CD1c-positive myeloid dendritic cell (primary cell): ENCODE measurements around the gene LCN1.
"Not testable (repeated sequence)": the region's sequence is repeated elsewhere in the genome, so short reads cannot be mapped to it uniquely, and the experiment has no call there.

Experiments
- DNase-seq: peaks from one replicate; pipeline ENCODE4 v3.0.0-alpha.2; 2016; ENCODE audit errors: extremely low spot score

LCN1 gene

DNA sequence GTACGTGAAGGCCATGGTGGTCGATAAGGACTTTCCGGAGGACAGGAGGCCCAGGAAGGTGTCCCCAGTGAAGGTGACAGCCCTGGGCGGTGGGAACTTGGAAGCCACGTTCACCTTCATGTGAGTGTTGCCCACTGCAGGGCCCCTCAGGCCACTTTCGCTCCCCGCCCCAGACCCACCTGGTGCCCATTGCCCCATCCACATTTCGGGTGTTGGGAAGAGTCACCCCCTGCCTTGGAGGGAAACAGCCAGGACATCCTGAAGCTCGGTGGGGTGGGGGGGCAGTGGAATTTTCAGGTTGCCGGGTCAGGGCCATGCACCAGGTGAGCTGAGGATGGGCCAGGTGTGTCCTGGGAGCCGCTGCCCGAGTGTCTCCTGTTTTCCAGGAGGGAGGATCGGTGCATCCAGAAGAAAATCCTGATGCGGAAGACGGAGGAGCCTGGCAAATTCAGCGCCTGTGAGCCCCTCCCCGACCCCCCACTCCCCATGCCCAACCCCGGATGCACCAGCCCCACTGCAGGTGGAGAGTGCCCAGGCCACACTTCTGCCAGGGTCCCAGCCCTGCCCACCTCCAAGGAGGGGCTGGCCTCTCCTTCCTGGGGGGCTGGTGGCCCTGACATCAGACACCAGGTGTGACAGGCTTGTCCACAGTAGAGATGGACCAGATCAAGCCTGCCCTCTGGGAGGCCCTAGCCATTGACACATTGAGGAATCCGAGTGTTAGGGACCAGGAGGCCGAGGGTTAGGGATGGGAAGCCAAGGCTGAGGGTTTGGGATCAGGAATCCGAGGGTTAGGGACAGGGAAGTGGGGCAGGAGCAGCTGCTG lies 25.8 kb downstream of the LCN1 start:
- DNase-seq, result not testable (repeated sequence)

DNA sequence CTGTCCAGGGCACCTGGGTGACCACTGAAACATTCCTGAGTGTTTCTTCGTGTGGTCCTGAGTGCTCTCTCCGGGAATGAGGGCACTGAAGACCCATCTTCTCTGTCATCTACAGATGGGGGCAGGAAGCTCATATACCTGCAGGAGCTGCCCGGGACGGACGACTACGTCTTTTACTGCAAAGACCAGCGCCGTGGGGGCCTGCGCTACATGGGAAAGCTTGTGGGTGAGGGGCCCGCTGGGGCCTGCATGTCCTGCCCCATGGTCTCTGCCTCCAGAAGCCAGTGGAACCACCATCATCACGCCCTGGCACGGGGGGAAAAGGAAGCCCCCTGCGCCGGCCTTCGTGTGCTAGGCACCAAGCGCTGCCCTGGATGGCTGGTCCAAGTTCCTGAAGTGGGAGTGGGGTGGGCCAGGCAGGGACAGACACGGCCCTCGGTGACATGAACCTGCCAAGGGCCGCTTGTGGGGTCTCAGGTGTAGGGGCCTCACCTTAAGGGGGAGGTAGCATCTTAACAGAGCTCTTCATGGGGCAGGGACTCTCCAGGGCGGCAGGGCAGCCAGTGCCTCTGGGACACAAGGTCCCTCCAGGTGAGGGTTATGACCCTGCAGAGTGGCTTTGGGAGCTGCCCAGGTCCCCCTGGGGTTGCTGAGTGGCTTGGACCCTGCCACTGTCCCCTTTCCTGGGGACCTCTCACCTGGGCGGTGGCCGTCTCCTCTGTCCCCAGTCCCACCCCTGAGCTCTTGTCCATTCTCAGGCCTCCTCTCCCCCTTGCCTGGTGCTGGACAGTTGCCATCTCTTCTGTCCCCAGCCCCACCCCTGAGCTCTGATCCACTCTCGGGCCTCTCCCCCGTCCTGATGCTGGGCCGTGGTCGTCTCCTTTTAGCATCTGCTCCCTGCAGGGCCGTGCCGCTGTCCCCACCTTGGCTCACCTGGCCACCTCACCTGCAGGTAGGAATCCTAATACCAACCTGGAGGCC lies 26.8 kb downstream of the LCN1 start:
- no peak for DNase-seq

DNA sequence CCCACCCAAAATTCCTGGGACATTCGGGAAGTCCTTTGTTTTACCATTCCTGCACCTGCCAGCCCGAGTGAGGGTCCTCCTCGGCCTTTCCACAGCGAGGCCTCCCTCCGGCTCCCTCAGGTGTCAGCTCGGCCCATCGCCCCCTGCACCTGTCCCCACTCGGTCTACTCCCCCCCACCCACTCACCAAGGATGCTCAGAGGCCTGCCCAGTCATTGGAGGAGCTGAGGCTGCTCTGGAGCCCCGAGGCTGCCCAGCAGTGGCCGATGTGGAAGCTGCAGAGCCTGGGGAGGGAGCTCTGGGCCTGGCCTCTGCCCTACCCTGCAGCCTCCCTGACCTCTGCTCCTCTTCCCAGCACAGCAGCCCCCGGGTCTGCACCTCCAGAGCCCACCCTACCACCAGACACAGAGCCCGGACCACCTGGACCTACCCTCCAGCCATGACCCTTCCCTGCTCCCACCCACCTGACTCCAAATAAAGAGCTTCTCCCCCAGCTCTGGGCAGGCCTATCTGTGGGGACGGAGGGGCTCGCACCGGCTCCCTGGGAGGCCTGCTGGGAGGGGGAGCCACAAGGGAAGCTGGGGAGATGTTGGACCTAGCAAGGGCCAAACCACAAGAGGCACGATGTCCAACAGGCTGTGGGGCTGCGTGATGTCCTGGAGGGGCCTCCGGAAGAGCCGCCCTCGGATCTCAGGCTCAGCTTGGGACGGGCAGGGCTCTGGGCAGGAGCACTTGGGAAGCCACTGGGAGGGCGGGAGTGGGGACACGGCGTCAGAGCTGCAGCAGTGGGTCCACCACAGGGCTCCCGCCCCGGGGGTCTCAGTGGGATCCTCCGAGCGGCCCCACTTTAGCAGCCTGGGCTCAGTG lies 28.5 kb downstream of the LCN1 start:
- DNase-seq, result not testable (repeated sequence)

DNA sequence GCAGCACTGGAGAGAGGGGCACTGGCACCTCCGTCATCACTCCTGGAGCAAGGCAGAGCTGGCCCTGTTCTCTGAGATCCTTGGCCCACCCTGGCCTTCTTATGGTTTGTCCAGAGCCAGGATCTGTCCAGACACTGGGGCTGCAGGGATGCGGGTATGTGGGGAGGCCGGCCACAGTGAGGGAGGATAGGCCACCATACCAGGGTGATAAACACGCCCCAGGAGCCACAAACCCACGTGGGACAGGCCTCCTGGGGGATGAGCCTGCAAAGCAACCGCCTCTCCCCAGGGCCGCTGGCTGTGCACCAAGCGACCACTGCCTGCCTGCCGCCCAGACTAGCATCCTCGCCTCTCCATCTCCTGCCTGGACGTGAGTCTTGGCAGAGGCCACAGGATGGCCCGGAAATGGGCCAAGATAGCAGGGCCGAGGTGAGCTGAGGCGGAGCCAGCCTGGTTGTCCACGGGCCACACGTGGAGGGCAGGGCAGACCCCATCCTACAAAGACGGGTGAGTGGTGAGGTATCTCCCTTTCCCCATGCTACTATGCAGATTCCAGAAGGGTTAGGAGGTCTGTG lies 29.2 kb downstream of the LCN1 start:
- no peak for DNase-seq

DNA sequence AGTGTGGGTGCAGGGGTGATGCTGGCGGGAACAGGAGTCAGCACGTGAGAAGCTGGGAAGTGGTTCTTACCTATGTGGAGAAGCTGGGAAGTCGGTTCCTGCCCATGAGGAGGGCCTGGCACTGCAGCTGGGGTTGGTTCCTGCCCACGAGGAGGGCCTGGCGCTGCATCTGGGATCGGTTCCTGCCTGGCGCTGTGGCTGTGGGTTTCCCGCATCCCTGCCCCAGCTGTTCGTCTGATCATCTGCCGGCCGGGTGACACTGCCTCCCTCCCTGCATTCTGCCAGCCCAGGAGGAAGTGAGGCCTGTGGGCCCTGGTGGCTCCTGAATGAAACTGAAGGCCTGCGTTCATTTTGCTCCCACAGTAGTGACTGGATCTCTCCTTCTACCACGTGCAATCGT lies 29.8 kb downstream of the LCN1 start:
- no peak for DNase-seq

DNA sequence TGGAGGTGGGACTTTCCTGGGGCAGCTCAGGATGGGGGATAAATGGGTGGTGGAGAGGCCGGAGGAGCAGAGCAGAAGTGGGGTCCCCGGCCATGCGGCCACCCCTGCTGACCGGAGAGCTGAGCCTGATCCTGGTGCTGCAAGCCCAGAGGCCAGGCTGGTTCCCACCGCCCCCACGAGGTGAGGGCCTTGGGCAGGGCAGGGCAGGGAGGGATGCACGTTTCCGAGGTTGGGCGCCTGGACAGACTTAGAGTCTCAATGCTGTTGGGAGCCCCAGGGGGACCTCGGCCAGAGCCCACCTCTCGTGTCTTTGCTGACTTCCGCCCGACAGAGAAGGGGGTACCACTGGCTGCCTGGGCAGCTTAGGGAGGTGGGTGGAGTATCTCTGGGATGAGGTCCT lies 30.2 kb downstream of the LCN1 start:
- DNase-seq, result no peak

DNA sequence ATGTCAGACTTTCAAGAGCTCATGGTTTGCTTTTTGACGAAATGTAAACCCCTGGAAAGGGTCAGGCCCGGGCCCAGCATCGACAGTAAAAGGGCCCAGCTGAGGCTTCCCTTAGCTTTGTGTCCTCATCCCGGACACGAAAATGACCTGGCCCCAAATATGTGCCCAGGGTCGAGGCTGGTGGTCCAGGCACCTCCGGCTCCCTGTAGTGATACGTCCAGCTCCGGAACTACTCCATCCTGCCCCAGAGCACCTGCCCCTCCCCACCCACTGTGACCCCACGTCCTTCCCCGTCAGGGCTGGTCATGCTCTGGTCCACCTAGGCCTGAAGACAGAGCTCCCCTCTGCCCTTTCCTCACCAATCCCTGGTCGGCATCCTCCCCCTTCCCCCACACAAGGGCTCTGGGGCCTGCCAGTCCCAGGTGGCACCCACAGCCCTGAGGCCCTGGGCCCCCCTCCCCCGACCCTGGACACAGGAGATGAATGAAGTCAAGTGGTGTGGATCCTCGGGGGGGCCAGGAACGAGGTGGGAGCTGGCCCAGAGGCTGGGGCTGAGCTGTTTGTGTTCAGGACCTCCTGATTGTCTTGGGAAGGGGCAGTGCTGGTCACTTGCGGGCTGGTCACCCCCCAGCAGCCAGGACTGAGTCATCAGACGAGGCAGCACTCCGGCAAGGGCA lies 30.9 kb downstream of the LCN1 start:
- DNase-seq, result no peak

DNA sequence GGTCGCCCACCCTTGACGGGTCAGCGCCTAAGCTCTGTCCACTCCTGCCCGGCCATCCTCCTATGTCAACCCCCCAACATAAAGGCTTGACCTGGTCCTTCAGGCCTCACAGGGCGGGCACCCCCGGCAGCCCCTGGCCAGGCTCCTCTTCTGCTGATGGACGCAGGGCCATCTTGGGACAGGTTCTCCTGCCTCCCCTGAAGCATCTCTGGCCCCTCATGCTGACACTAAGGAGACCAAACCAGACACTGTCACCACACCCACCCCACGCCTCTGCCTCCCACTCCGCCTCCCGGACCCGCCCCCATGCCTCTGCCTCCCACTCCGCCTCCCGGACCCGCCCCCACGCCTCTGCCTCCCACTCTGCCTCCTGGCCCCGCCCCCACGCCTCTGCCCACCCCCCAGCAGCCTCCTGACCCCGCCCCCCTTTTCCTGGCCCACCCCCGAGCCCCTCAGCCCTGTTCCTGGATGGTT lies 31.5 kb downstream of the LCN1 start:
- no peak for DNase-seq

DNA sequence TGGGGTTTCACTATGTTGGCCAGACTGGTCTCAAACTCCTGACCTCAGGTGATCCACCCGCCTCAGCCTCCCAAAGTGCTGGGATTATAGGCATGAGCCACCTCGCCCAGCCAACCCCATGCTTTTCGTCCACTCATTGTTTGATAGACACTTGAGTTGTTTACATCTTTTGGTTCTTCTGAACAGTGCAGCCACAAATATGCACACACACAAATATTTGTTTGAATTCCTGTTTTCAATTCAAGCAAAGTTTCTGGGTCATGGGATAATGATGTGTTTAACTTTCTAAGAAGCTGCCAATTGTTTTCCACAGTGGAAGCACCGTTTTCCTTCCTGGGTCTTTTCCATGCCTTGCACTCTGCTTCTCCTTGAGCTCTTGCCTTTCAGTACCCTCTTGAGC lies 33.5 kb downstream of the LCN1 start:
- no peak for DNase-seq

DNA sequence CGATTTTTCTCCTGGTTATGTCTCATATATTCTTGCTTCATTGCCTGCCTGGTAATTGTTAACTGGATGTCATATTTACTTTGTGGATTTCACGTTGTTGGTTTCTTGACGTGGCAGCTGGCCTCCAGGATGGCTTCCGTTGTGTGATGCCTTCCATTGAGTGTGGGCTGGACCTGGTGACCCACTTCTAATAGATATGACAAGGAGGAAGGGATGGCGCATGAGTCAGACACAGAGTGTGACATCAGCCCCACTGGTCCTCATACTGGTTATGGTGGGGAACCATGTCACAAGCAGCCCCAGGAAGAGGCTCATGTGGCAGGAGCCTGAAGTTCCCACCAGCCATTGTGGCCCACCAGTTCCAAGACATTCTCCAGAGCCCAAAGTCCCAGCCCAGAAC lies 34.0 kb downstream of the LCN1 start:
- DNase-seq, result no peak

DNA sequence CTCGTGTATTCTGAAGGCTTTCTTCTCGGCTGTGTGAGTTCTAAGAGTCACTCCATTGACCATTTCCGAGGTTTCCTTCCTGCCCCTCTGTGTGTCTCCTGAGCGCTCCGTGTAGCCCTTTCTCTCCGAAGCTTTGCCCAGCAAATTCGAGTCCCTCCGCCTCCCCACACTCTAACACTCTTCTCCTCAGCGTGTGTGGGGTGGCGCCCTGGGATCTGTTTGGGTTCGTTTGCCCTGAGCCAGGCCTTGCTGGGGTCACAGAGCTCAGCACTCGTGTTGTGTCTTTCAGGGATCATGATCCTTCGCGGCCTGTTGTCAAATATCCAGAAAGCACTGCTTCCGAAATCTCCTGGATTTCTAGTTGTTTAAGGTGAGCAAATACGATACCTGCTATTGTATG lies 34.7 kb downstream of the LCN1 start:
- DNase-seq, result no peak

DNA sequence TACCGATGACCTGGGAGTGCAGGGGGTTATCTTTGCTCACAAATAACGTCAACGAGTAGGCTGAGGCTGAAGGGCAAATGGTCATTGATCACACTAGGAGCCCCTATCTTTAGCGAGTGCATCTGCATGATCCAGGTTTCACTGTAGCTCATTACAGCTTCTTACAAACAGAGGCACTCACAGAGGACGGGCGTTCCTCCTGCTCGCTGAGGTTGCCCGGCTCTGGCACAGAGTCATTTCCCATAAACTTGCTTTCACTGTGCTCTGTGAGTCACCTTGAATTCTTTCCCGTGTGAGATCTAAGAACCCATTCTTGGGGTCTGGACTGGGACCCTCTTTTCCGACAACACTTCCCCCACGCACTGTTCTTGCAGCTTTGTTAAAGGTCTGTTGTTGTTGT lies 38.4 kb downstream of the LCN1 start:
- DNase-seq, result no peak

DNA sequence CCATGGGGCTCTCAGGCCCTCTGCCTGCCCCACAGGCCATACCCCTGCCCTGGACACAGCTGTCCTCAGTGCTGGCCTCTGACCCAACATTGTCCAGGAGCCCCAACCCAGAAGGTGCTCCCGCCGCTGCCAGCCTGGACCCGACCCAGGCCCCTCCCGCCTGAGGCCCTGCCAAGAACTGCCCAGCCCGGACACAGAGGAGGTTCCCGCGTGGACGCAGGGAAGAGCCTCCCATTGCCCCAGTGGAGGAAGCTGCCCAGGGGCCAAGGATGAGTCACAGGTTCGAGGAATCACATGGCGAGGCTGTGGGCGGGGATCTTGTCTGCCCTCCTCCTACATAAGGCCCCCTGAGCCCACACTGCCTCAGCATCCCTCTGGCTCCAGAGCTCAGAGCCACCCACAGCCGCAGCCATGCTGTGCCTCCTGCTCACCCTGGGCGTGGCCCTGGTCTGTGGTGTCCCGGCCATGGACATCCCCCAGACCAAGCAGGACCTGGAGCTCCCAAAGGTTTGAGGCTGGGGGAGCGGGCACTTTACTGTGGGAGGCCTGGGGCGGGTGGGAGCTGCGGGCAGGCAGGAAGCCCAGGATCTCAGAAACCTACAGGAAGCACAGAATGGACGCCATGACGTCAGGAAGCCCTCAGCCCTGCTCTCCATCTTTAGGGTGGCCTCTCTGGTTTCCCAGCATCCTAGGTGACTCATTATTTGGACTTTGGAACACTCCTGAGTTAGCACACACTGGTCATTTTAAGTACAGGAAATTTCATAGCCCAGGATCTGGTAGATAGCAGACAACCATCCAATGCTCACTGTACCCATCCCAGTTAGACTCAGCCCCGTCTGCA lies 40.4 kb downstream of the LCN1 start, which contains the start of gene PAEP:
Gene PAEP (plus strand): TSS at position 366 of the 844 bp plus-strand sequence.
- DNase-seq, result no peak

DNA sequence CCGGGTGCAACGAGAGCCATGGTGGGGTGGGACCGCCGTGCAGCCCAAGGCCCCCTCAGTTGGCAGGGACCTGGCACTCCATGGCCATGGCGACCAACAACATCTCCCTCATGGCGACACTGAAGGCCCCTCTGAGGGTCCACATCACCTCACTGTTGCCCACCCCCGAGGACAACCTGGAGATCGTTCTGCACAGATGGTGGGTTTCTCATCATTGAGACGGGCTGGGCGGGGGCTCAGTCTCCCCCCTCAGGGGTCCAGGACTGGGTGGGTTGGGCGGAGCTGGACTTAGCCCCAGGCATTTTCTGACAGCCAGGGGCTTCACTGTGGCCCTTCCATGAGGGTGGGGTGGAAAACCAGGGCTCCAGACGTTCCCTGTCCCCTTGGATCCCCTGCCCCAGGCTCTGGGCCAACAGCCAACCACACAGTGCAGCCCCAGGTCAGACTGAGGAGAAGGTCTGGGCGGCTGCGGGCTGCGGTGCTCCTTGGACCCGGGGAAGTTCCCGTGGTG lies 41.0 kb downstream of the LCN1 start:
- DNase-seq, result no peak

DNA sequence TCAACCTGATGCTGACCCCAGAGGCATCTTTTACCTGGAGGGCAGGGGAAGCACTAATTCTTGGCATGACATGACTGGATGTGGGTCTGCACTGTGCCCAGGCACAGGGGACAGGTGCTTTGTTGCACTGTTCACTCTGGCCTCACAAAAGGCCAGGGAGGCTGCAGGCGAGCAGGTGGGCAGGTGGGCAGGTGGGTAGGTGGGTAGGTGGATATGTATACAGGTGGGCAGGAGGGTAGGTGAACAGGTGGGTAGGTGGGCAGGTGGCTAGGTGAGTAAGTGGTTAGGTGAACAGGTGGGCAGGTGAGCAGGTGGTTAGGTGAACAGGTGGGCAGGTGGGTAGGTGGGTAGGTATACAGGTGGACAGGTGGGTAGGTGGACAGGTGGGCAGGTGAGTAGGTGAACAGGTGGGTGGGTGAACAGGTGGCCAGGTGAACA lies 41.8 kb downstream of the LCN1 start:
- DNase-seq, result no peak

DNA sequence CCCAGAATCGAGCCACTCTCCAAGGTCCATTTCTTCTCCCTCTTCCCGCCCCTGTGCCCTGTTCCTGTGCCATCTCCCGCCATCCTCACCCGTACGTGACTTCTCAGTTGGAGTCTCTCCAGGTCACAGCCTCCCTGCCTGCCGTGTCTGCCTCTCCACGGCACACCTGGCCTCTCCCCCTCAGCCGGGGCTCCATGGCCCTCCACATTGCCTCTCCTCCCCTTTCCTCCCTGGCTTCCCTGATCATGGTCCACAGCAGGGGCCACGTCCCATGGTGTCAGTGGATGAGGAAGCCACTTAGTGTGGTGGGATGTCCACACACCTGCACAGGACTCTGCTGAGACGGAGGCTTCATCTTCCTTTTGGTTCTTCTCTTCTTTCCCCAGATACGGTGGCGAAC lies 42.6 kb downstream of the LCN1 start:
- DNase-seq, result no peak

DNA sequence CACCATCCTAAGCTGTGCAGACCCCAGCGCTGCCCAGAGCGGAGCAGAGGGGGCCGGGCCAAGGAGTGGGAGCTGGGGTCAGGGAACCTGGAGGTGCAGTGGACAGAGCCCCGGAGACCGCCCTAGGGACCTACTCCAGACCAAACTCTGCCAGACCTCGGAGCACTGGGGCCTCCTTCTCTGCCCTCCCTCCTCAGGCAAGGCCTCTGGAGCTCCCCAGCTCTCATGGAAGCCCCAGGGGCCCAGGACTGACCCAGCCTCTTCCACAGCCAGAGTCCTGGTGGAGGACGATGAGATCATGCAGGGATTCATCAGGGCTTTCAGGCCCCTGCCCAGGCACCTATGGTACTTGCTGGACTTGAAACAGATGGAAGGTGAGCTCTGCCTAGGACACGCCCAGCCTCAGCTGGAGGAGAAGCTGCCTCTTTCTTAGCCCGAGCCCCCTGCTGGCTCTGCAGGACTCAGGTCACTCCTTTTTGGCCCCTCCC lies 43.9 kb downstream of the LCN1 start:
- no peak for DNase-seq

DNA sequence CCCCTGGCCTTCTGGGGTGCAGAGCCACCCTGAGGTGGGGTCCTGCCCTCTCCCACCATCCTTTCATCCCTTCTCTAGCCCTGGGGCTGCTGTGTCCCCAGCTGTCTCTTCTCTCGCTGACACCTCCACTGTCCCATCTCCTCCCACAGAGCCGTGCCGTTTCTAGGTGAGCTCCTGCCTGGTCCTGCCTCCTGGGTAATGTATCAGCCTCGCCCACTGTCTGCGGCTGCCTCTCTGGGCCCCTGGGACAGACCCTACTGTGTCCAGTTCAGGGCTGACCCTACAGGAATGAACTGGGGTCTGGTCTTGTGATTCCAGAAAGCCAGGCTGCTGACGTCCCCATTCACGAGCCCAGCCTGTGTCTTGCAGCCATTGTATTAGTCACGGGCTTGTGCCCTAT lies 44.4 kb downstream of the LCN1 start:
- DNase-seq, result no peak

DNA sequence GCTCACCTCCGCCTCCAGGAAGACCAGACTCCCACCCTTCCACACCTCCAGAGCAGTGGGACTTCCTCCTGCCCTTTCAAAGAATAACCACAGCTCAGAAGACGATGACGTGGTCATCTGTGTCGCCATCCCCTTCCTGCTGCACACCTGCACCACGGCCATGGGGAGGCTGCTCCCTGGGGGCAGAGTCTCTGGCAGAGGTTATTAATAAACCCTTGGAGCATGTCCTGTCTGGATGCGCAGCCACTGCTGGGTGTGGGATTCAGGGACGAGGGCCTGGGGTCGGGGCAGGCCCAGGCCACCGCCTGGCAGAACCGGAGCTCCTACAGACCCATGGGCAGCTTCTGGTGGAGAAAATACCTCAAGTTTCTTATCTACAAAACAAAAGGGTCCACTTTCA lies 45.3 kb downstream of the LCN1 start:
- DNase-seq, result no peak
